ENCODE results near the gene PLPP4.

PLPP4 gene

DNA sequence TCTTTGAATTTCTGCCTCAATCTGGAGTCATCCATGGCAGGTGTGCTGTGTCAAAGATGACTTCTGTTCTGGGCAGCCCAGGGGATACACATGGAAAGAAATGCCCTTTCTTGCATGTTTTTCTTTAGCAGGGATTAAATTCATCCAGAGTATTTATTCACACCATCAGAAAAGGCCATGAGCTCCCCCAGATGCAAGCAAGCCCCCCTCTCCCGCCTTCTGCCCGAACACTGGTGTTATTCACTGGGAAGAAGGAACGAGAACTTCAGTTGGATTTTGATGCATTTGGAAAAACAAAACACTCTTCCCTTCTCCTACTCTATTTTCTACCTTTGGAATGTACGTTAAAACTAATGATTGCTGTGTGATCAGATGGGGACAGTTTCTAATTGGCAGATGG is 1.4 kb downstream of the PLPP4 start:
- TF ChIP-seq, protein P1, sequence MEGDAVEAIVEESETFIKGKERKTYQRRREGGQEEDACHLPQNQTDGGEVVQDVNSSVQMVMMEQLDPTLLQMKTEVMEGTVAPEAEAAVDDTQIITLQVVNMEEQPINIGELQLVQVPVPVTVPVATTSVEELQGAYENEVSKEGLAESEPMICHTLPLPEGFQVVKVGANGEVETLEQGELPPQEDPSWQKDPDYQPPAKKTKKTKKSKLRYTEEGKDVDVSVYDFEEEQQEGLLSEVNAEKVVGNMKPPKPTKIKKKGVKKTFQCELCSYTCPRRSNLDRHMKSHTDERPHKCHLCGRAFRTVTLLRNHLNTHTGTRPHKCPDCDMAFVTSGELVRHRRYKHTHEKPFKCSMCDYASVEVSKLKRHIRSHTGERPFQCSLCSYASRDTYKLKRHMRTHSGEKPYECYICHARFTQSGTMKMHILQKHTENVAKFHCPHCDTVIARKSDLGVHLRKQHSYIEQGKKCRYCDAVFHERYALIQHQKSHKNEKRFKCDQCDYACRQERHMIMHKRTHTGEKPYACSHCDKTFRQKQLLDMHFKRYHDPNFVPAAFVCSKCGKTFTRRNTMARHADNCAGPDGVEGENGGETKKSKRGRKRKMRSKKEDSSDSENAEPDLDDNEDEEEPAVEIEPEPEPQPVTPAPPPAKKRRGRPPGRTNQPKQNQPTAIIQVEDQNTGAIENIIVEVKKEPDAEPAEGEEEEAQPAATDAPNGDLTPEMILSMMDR (IDR thresholded peaks at IDR 0.05; ENCODE audit: insufficient read depth, low read length, missing control alignments) = no peak
- ChIA-PET POLR2A (no interaction called here), CTCF (interaction anchor here (3.1 kb wide), 1 partner anchor 35 kb away, joined by 15 read pairs; no protein-coding TSS in a partner anchor)
- peak overlapping the region; percentile 80 for H3K4me3 ChIP-seq (ENCODE audit: low read depth, low read length)
- no peak for DNase-seq (ENCODE audit: low read depth, low spot score)

DNA sequence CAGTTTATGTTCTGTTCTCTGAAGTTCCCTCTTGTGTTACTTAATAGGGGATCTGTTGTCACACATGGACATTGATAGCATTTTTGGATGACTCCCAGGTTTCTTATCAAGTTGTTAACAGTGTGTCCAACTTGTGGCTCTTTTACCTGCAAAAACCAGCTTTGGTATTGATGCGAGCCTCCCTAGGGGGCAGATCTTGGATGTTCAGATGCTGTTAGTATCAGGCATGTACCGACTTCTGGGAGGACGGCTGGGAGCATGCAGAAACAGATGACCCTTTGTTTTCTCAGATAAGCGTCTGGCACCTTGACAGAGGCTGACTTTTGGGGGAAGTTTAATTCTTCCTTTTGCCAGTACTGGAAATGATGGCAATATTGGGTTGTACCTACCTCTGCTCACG is 2.2 kb downstream of the PLPP4 start:
- no peak overlapping the region; the same call in 1 of the 2 replicates for H3K4me3 ChIP-seq (ENCODE audit: low read depth, low read length)
- ChIA-PET POLR2A (no interaction called here), CTCF (interaction anchor here (3.1 kb wide), 1 partner anchor 36 kb away, joined by 15 read pairs; no protein-coding TSS in a partner anchor)
- TF ChIP-seq, protein P1 (IDR thresholded peaks at IDR 0.05; ENCODE audit: insufficient read depth, low read length, missing control alignments) = no peak
- DNase-seq (ENCODE audit: low read depth, low spot score) = no peak

DNA sequence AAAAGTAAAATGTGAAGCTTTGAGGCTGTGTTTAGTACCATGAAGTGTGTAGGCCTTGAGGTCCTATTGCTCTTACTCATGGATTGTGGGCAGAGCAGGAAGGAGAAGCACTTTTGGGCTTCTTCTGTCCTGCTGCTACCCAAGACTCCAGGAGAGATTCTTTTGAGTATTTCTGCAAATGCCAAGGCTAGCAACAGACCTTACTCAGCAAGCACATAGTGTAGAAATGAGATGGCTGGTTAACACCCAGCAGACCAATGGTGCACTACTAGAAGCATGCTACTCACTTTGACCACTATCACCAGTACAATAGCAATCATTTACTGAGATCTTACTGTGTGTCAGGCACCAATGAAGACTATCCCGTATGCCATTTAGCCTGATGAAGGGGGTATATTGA is 3.2 kb downstream of the PLPP4 start:
- ChIA-PET POLR2A (interaction anchor here (0.7 to 1.9 kb wide), 3 partner anchors 44 to 59 kb away, joined by 3 to 10 read pairs (median 3); no protein-coding TSS in a partner anchor), CTCF (interaction anchor here (3.1 kb wide), 1 partner anchor 37 kb away, joined by 15 read pairs; no protein-coding TSS in a partner anchor)
- no peak for DNase-seq (ENCODE audit: low read depth, low spot score)
- TF ChIP-seq, protein P1 (IDR thresholded peaks at IDR 0.05; ENCODE audit: insufficient read depth, low read length, missing control alignments) = no peak
- no peak overlapping the region for H3K4me3 ChIP-seq (ENCODE audit: low read depth, low read length)

DNA sequence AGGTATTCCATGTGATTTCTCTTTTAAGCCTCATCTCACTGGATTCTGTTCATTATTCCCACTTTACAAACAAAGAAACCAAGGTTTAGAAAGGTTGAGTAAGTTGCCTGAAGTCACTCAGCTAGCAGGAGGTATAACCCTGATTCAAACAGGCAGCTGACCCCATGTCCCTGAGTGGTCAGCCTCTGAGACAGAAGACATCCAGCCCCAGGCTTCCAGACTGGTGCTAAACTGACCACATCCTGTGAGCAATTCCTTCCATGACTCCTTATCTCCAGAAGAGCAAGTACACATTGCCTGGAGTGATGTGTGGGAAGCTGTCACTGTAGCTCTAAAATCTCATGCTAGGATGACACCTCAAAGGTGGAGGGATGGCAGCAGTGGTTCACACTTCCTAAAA is 3.7 kb downstream of the PLPP4 start:
- CTCF ChIA-PET = interaction anchor here (1.1 to 3.1 kb wide), 2 partner anchors 9 to 37 kb away, joined by 5 to 15 read pairs; no protein-coding TSS in a partner anchor
- POLR2A ChIA-PET = interaction anchor here (0.7 to 1.9 kb wide), 6 partner anchors 16 to 59 kb away, joined by 3 to 10 read pairs (median 4); no protein-coding TSS in a partner anchor
- H3K4me3 ChIP-seq (ENCODE audit: low read depth, low read length) = no peak overlapping the region
- DNase-seq (ENCODE audit: low read depth, low spot score) = peak; percentile 76
- TF ChIP-seq, protein P1 (IDR thresholded peaks at IDR 0.05; ENCODE audit: insufficient read depth, low read length, missing control alignments) = no peak

DNA sequence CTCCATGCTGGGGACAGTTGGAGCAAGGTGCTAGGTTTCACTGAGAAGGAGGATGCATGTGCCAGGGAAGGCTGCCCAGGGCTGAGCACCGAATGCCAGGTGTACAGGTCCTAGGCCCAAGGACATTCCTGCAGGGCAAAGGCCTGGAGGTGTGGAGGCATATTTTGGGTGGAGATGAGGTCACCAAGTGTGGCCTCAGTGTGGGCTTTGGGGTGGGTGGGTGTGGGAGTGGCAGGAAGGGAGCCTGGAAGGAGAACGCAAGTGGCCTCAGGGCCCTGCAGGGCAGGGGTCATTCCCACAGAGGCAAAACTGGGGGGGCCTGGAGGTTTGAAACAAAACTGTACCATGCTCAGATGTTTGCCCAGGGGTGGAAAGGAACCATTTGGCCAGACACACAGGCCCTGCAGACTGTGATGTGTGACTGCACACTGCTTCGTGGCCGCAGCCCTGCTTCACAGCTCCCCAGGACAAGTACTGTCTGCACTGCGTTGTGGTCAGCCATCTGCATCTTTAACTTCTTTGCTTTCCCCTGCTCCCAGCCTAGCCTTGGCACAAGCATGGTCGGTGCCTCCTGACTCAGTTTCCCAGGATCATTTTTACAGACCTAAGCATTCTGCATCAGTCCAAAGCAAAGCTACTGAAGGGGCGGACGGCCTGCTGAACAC is 5.1 kb downstream of the PLPP4 start:
- ChIA-PET POLR2A (interaction anchor here (1.9 kb wide), 1 partner anchor 46 kb away, joined by 10 read pairs; no protein-coding TSS in a partner anchor), CTCF (no interaction called here)
- no peak overlapping the region for H3K4me3 ChIP-seq (ENCODE audit: low read depth, low read length)
- TF ChIP-seq, protein P1 (IDR thresholded peaks at IDR 0.05; ENCODE audit: insufficient read depth, low read length, missing control alignments) = no peak
- no peak for DNase-seq (ENCODE audit: low read depth, low spot score)

DNA sequence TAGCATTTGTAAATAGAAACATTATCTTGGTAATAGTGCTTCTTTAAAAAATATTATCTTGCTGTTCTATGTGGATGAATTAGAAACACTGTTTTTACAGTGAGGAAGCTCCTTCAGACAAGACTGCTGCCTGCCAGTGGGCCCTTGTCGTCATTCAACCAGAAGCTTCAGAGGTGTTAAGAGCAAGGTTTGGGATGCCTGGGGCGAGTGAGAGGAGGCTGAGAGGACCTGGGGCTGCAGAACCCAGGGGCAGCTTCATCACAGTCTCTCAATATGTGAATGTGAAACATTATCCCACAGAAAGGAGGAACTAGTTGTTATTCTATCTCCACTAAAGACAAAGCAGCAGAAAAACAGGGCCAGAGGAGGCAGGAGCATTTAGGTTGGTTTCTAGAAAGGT is 8.1 kb downstream of the PLPP4 start:
- TF ChIP-seq, protein P1 (IDR thresholded peaks at IDR 0.05; ENCODE audit: insufficient read depth, low read length, missing control alignments) = no peak
- ChIA-PET CTCF (interaction anchor here (1.3 kb wide), 1 partner anchor 17 kb away, joined by 4 read pairs; no protein-coding TSS in a partner anchor), POLR2A (no interaction called here)
- no peak overlapping the region for H3K4me3 ChIP-seq (ENCODE audit: low read depth, low read length)
- no peak for DNase-seq (ENCODE audit: low read depth, low spot score)

Measured in AG04449 (cell line).